Fibroblast of gingiva (primary cell): ENCODE data around the gene PPP1CA.

Experiments
- DNase-seq: peaks from one replicate; pipeline ENCODE4 v3.0.0-alpha.2; 2011; ENCODE audit warnings: low read depth

The PPP1CA gene

DNA sequence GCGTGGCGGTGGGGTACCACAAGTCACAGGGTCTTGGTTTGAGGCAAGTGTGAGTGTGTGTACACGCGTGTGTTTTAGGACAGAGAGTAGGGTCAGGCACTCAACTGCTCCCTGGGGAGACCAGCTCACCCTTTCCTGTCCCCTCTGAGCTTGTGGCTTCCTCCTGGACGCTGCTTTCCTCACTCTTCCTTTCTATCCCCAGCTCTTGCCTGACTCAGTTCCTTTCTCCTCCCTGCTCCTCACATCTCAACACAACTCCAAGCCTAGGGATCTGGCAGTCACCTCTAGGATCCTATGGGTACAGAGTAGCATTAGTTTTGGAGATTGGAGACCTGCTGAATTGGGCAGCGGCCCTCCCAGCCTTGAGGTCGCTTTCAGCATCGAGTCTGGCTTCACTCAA is 32.4 kb downstream of the PPP1CA start:
- DNase-seq = no peak

DNA sequence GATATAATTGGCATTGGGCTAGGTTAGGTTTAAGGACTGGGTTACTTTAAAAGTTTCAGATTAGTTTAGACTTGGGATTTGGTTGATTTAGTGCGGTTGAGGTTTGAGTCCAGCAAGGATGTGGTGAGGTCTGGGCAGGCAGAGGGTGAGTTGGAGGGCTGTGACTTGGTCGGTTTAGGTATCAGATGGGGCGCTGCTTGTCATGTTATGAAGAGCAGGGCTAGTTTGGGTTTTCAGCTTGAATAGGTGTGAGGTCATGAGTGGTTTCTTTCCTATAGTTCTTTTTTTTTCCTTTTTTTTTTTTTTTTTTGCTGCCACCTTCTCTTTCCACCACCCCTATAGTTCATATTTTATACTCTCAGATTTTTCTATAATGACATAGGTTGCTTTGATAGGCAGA is 33.0 kb downstream of the PPP1CA start:
- no peak for DNase-seq

DNA sequence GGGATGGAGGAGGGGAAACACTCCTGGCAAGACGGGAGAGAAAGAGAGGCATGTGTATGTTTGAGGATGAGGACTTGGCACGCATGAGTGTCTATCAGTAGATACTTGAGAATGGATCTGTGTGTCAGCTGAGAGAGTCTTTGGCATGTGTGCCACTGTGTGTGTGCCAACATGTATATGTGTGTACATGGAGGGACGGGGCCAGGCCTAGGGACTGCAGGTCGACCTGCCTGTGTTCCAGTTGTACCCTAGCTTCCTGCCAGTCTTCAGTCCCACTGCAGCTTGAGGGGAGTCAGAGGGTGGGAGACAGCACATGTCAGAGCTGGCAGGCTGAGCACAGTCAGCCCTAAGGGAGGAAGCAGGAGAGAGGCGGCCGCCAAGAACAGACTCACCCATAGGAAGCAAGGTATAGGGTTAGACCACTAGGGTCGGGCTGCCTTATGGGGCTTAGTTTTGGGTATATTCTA is 33.9 kb downstream of the PPP1CA start:
- DNase-seq = no peak

GRCh38 chr11:67366961-67367760 is 34.5 kb downstream of the PPP1CA start:
- peak; percentile 43 for DNase-seq

- no peak for DNase-seq
Observed at GRCh38 chr11:67366546-67366945, 35.1 kb downstream of the PPP1CA start.

GRCh38 chr11:67365736-67366444 is 35.8 kb downstream of the PPP1CA start:
- DNase-seq = no peak

GRCh38 chr11:67364783-67365722 is 36.6 kb downstream of the PPP1CA start:
- DNase-seq = no peak

DNA sequence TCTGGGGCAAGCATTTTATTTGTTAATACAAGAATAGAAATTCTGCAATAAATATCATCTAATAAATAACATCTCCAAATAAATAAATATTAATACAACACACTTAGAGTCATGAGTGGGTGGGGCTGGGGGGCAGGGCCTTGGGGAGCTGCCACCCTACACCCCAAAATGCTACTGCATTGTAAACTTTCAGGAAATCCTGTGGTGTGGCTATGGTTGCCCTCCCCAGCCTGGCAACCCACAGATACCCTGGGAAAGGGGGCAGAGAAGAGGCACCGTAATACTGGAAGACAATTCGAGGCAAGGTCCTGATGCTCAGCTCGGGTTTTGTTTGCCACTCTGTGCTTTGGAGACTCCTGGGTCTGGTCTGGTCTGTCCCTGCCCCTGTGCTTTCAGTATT is 37.5 kb downstream of the PPP1CA start:
- DNase-seq = no peak

DNA sequence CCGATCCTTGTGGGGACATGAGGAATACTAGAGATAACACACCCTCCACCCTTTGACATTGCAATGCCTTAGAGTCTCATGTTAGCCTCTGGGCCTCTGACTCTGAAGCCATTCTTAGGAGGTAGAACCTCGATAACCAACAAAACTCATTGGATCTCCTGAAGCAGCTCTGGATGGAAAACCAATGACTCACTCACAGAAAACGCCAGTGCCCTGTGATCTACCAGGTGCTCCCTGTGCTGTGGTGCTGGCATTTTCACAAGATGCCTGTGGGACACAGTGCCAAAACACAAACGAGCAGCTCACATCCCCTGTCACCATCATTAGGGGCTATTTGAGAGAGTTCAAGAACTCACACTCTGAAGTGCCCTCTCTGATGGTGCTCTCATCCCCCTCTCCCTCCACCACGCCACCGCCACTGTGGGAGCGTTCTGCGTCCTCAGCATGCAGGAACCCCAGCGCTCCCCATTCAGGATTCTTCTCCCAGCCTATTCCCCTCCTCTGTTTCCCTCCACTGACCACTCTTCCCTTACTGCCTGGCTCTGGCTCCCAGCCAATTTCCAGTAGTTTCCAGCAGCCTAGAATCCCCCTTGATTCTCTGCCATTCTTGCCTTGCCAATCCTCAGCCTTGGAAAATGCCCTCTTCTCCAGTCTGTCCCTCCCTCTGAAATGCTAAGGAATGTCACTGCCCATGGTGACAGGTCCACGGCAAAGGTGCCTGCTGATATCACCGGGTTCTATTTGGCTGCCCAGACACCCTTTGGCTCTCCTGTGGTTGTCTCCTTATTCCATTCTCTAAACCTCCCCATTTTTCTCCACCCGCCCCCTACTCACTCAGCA is 43.6 kb downstream of the PPP1CA start:
- no peak for DNase-seq

GRCh38 chr11:67356864-67357561 is 44.6 kb downstream of the PPP1CA start:
- DNase-seq = peak; percentile 64

GRCh38 chr11:67356387-67356863 is 45.2 kb downstream of the PPP1CA start:
- DNase-seq = no peak

DNA sequence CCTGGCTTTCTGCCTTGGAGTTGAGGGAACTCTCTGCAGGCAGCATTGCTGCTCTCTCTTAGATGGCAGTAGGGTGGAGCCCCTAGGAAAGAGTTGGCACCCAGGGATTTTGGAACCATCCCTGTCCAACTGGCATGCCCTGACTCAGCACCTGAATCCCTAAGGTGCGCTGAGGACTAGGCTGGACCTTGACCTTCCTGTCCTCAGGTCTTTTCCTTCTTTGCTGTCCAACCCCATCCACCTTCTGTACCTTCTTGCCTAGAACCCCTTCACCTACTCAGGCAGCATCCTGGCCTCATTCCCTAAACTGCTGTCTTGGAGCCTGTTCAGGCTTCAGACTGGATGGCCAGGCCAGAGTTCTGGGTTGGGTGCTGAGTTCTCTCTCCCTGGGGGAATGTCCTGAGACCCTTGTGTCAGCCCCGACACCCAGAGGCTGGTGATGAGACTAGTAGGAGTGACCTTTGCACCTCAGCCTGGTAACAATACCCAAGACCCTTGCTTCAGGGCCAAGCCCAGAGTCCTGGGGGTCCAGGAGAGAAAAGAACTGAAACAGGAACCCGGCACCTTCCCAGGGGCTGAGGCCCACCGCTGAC is 45.8 kb downstream of the PPP1CA start:
- no peak for DNase-seq

GRCh38 chr11:67355023-67355793 is 46.5 kb downstream of the PPP1CA start:
- DNase-seq = no peak

- DNase-seq = peak; percentile 90
Observed at GRCh38 chr11:67354075-67355022, 47.3 kb downstream of the PPP1CA start.

DNA sequence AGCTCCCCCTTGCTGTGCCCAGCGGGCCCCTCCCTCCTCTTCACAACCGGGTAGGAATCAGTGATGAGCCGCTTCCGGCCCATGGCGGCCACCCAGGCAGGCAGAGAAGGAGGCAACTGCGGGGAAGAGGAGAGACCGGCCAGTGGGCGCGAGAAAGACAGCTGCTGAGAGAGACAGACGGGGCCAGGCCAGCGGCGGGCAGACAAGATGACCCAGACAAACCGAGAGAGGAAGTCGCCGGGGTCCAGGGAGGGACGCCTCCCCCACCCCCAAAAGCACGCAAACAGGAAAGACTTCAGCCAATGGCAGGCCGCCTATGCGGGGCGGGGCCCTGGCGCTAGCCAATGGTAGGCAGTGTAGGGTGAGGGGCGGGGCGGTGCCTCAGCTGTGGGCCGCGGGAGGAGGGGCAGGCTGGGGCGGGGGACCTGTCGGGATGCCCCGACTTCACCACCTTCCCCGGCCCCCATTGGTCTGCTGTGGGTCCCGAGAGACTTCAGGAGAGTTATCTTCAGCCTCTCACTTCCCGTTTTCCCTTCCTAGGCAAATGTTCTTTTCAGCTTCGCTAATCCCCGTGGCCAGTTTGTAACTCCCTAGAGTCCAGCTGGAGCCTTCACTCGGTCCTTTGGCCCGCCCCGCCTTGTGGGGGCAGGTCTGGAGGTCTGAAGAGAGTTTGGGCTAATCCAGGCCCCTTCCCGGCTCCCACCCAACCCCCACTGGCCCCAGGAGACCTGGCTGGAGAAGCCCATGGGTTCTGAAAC is 48.2 kb downstream of the PPP1CA start, which contains the start of gene POLD4:
POLD4 (minus strand) TSS at position 230 of the 758 bp plus-strand sequence; CDS start at position 83, 147 bp downstream.
- peak; percentile 96 for DNase-seq

DNA sequence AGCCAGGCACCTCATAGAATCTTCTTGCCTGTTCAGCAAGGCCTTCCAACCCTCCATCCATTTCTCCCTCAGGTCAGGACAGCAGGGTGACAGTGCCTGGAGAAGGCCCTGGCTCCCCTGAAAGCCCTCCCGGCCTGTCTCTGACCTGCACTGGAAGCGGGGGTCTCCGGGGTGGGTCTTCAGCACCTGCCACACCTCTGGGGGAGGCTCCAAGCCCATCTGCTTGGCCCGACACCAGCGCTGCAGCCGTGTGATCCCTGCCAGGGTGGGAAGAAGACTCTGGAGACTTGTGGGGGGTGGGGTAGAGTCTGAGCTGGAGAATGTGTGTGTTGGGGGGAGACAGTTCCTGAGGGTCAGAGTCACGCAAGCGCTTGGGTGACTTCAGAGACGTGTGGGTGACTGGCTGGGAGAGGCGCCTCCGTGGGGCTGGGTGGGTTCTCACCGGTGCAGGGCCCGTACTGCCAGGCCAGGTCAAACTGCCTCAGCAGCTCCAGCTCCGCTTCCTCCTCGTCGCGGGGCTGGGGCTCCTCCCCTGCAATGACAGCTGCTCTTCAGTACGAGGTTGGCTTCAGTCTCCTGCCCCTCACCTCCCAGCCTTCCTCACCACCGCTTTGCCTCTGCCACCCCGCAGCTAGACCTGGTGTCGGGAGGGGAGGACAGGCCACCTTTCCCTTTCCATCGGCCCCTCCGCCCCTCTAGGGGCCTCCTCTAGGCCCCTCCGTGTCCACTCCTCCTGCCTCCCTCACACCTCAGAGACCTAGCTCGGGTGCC is 48.9 kb downstream of the PPP1CA start:
- no peak for DNase-seq
